LNCAP (cell line): Measurements from ENCODE around the gene NOP16.

Experiments
- CTCF ChIP-seq: fragments of 450-650 bp; IDR thresholded peaks from 2 replicates; pipeline ENCODE4 v1.5.1; 2017; ENCODE audit warnings: mild to moderate bottlenecking

Gene NOP16

DNA sequence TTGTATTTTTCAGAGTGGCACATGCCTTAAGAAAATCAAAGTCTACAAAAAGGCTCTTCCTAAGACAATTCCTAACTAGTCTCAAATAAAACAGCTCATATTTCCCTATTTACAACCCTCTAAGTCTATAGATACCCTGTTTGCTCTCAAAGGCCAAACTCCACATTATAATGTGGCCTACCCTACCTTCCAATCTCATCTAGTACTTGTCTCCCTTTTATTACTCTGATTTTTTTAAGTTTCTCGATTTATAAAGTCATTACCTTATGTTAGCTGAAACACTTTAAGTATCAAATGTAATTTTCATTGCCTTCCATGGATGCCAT is 46.3 kb downstream of the NOP16 start:
- TF ChIP-seq CTCF, result no peak

DNA sequence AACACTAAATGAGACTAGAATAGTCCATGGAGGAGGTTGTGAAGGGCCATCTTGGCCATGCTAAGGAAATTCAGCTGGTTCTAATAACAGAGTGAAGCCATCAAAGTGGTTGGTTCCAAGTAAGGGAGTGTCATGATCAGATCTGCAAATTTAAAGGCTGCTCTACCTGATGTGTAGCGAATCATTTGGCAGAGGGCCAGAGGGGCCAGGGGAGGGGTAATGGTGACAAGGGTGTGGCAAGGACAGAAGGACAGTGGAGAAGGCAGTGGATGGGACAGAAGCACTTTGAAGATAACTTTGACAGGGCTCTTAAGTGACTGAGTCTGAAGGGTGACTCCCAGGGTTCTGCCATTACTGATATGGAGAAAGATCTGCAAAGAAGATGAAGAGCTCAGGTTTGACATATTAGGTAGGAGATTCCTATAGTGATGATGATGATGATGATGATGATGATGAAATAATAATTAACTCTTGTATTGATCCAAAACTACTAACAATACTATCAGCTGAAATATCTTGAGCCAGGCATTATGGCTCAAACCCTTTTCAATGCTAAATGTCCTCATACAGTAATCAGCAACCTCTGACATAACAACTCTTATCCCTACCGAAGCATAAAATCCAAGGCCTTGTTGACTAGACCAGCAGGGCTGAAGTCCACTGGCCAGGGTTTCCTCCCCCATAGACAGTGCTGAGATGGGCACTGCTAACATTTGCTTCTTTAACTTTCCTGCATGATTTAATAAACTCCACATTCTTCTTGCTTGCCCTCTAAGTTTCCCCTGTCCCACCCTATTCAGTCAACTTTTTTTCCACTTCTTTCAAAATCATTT is 46.9 kb downstream of the NOP16 start:
- no peak for TF ChIP-seq CTCF

GRCh38 chr5:176339304-176339703 is 49.1 kb downstream of the NOP16 start:
- no peak for TF ChIP-seq CTCF

GRCh38 chr5:176337913-176338312 is 50.5 kb downstream of the NOP16 start:
- no peak for TF ChIP-seq CTCF

DNA sequence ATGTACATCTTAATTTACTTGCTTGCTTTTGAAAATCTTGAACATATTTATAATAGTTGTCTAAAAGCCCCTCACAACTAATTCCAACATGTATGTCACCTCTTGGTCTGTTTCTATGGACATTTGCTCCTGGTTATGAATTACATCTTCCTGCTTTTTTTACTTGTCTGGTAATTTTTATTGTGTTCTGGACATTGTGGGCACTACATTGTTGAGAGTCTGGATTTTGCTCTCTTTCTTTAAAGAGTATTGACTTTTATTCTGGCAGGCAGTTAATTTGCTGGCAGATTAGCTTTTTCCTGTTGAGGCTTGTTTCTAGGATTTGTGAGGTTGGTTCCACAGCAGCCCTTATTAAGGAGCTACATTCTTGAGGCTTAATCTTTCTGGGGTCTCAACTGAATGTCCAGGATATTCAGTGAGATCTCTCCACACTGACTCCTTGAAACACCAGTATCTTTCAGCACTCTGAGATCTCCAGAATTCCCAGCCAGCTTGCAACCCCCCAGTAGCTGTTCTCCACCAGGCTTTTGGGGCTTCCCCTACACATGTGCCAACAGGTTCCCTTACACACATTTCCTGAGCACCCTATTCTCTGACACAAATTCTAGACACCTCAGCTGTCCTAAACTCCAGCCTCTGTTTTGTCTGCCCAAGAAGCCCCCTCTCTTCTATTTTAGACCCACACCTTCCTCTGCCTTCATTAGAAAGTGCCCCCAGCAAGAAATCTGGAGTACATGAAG is 54.2 kb downstream of the NOP16 start:
- no peak for TF ChIP-seq CTCF
